ENCODE measurements around the gene KCNN3. TPM values are rescaled to one million over a fixed set of nuclear protein-coding genes. Genes with fewer than 3 reads are reported as not detected.

Gene KCNN3
- total RNA-seq, 1 donor = 0.09 TPM

DNA sequence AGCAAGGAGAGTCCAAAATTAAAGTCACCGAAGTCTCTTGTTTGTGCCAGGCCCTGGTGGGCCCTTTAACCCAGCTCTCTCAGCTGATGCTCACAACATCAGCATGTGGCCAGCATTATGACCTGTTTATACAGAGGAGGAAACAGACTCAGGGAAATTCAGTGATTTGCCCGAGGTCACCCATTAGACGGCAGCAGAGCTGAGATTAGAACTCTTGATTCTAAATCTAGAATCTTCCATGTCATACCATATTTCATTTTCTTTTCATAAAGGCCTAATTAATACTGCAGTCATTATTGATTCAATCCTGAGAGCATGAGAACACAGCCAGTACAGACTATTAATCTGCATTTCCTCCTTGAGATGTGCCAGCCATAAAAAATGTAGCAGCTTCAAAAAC is 63.7 kb downstream of the KCNN3 start:
- DNase-seq (ENCODE audit: low read depth) = no peak
- TF ChIP-seq, protein P1, sequence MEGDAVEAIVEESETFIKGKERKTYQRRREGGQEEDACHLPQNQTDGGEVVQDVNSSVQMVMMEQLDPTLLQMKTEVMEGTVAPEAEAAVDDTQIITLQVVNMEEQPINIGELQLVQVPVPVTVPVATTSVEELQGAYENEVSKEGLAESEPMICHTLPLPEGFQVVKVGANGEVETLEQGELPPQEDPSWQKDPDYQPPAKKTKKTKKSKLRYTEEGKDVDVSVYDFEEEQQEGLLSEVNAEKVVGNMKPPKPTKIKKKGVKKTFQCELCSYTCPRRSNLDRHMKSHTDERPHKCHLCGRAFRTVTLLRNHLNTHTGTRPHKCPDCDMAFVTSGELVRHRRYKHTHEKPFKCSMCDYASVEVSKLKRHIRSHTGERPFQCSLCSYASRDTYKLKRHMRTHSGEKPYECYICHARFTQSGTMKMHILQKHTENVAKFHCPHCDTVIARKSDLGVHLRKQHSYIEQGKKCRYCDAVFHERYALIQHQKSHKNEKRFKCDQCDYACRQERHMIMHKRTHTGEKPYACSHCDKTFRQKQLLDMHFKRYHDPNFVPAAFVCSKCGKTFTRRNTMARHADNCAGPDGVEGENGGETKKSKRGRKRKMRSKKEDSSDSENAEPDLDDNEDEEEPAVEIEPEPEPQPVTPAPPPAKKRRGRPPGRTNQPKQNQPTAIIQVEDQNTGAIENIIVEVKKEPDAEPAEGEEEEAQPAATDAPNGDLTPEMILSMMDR (IDR thresholded peaks at IDR 0.05; ENCODE audit: insufficient read depth, low read length) = no peak
- no peak overlapping the region for H3K4me3 ChIP-seq (ENCODE audit: low read depth, low read length)

DNA sequence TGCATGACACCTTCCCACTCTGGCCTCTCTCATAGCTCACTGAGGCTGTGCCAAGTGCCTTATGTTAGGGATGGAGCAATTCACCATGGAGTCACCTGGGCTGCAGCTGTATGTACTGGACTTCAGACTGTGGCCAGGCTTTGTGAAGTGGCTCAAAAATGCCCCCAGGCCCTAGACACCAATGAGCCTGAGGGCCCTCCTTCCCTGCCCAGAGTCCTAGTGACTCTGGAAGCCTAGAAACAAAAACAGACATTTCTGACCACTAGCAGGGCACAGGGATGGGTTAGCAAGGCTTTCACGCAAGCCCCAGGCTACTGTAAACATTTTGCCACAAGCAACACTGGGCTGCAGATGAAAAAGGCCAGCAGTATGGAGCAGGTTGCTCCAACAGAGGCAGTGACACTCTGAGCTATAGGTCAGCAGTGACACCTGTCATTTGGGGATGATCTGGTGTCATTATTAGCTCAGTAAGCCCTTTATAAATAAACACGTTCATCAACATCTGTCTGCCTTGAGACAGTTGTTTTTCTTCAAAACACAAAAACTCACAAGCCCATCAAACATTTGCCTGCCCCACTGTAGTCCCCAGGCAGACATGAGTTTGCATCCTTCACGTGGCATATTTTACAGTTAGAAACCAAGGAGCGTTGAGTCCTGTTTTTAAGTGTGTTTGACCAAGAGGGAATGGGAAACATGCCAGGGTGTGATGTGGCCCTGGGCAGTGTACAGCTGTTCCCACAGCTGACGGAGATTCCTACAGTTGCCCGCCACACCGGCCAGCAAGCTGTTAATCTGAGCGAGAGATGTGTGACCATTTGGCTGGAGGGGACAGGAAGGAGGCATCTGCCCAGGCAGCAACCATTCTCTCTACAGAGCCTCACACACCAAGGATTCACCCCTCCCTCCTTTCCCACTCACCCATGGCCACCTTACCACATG is 66.8 kb downstream of the KCNN3 start:
- TF ChIP-seq, protein P1 (IDR thresholded peaks at IDR 0.05; ENCODE audit: insufficient read depth, low read length) = no peak
- no peak overlapping the region for H3K4me3 ChIP-seq (ENCODE audit: low read depth, low read length)
- DNase-seq (ENCODE audit: low read depth) = no peak

DNA sequence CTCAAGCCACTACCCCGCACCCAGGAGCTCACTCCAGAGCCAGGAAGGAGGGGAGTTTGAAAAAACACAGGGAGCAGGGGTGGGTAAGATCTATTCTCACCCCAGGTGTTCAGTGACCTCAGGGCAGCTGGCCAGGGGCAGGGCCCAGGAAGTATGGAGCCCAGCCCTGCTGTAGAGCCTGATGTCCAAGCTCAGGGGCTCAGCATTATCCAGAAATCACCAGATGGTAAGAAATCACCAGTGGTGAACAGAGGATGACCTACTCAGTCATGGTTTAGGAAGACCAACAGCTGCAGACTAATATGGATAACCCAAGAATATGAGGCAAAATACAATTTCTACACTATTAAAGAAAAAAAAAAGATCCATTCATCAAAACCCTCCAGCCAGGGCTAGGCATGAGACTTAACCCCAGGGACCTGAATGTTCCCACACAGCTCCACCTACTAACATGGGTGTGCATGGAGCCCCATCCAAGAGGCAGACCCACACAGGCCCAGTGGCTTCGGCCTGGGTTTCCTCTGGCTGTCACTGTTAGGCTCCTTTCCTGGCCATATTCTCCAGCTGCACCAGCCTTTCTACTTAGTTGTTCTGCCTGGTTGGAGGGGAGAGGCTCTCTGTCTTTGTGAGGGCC is 67.6 kb downstream of the KCNN3 start:
- H3K4me3 ChIP-seq (ENCODE audit: low read depth, low read length) = no peak overlapping the region
- TF ChIP-seq, protein P1 (IDR thresholded peaks at IDR 0.05; ENCODE audit: insufficient read depth, low read length) = no peak
- DNase-seq (ENCODE audit: low read depth) = no peak

DNA sequence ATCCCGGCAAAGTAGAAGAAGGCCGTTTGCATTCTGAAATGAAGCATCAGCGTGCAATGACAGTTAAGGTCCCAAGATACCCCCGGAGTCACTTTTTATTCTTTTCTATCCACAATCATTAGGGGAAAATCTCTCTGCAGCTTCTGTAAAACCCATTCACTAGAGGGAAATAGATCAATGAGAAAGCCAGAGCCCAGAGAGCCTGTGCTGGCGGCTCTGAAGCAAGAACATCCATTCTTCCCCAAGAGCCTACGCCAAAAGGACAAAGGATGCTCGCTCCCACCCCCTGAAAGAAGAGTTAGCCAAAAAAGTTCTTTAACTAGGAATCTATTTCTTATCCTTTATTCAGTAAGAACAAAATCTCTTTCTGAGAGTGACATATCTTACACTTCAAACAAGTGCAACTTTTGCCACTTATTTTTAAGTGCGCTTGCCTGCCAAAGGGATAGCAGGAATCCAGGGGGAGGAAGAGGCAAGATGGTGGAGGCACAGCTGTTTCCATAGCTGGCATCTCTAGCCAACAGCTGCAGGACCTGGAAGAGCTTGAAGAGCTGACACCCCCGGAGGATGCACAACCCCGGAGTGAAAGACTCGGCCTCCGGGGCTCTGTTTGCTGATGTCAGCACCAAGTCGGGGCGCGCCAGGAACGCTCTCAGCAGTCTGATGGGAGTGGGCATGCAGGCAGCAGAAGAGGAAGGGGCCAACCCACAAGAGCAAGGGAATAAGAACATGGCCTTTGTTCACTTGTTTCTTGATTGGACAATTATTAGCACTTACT is 68.7 kb downstream of the KCNN3 start:
- TF ChIP-seq, protein P1 (IDR thresholded peaks at IDR 0.05; ENCODE audit: insufficient read depth, low read length) = no peak
- DNase-seq (ENCODE audit: low read depth) = no peak
- H3K4me3 ChIP-seq (ENCODE audit: low read depth, low read length) = no peak overlapping the region

DNA sequence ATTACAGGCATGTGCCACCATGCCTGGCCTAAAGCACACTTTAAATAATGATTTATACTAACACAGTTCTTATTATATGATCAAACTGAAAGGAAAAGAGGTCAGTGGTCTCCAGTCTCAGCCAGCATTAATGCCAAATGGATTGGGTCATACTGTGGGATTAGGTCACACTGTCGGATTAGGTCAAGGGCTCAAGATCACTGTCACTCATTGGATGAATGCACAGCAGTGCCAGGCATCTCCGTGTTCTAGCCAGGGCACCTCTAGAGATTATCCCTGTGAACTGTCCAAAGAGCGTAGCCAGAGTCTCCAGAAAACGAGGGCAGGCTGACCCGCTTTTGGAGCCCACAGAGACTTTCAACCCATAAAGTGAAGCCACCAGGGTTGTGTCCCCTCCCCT is 70.9 kb downstream of the KCNN3 start:
- DNase-seq (ENCODE audit: low read depth) = no peak
- no peak overlapping the region for H3K4me3 ChIP-seq (ENCODE audit: low read depth, low read length)
- TF ChIP-seq, protein P1 (IDR thresholded peaks at IDR 0.05; ENCODE audit: insufficient read depth, low read length) = no peak

DNA sequence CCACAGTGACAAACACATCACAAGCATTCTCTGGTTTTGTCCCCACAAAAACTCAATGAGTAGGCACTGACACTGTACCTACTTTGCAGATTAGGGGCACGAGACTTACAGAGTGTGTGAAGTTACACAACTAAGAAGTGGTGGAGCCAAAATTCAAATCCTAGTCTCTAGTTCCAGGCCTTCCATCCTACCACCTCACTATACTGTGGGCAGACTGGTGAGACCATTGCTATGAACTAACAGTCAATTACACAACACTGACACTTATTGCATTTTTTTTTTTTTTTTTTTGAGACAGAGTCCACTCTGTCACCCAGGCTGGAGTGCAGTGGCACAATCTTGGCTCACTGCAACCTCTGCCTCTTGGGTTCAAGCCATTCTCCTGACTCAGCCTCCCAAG is 71.4 kb downstream of the KCNN3 start:
- H3K4me3 ChIP-seq (ENCODE audit: low read depth, low read length) = no peak overlapping the region
- TF ChIP-seq, protein P1 (IDR thresholded peaks at IDR 0.05; ENCODE audit: insufficient read depth, low read length) = no peak
- no peak for DNase-seq (ENCODE audit: low read depth)
